GM12878 (cell line): ENCODE results near the gene WWTR1. TPM values are rescaled to one million over a fixed set of nuclear protein-coding genes. Genes with fewer than 3 reads are reported as not detected.

Source experiments
- ASH2L ChIP-seq: fragments of 300-600, 200-600 bp; sonication (generic); IDR thresholded peaks from 2 replicates; pipeline ENCODE4 v1.6.1; 2017; ENCODE audit warnings: low read depth, mild to moderate bottlenecking, borderline replicate concordance
- BCL11A ChIP-seq: IDR thresholded peaks from 2 replicates; pipeline ENCODE4 v1.6.1; 2011; ENCODE audit warnings: low read depth, low read length
- BHLHE40 ChIP-seq, 2 experiments: fragments of 450-650 bp in 1 of 2; IDR thresholded peaks; 2 replicates each; pipeline ENCODE4 v1.6.1; 2011 to 2017; ENCODE audit warnings: low read depth in 2 of 2, borderline replicate concordance in 1 of 2, improper control_type of control experiment in 1 of 2, low read length in 1 of 2, mild to moderate bottlenecking in 1 of 2
- CHD4 ChIP-seq: fragments of 200-600 bp; sonication (generic); IDR thresholded peaks from 2 replicates; pipeline ENCODE4 v1.6.1; 2016; ENCODE audit warnings: mild to moderate bottlenecking
- EED ChIP-seq: sonication (generic); IDR thresholded peaks from 2 replicates; pipeline ENCODE4 v1.6.1; 2016; ENCODE audit warnings: antibody characterized with exemption, low read depth
- ESRRA ChIP-seq: IDR thresholded peaks from 2 replicates; pipeline ENCODE4 v1.6.1; 2012; ENCODE audit warnings: mild to moderate bottlenecking, low read length, improper control_type of control experiment
- LARP7 ChIP-seq: fragments of 450-650 bp; IDR thresholded peaks from 2 replicates; pipeline ENCODE4 v1.6.1; 2017; ENCODE audit warnings: mild to moderate bottlenecking
- MEF2A ChIP-seq: IDR thresholded peaks from 2 replicates; pipeline ENCODE4 v1.6.1; 2011; ENCODE audit warnings: low read depth, mild to moderate bottlenecking, low read length, moderate library complexity; ENCODE audit not compliant: insufficient read depth
- MTA2 ChIP-seq: fragments of 450-650 bp; IDR thresholded peaks from 2 replicates; pipeline ENCODE4 v1.6.1; 2016; ENCODE audit warnings: low read depth, mild to moderate bottlenecking, moderate library complexity
- POLR2A ChIP-seq: IDR thresholded peaks from 2 replicates; pipeline ENCODE4 v1.6.1; 2011; ENCODE audit warnings: low read depth, mild to moderate bottlenecking, low read length
- RBBP5 ChIP-seq: fragments of 200-600 bp; sonication (generic); conservative IDR thresholded peaks from 2 replicates; pipeline ENCODE4 v1.6.1; 2016
- RELA ChIP-seq: fragments of 450-650 bp; IDR thresholded peaks from 2 replicates; pipeline ENCODE4 v1.8.0; 2014; ENCODE audit warnings: borderline replicate concordance; ENCODE audit not compliant: partially characterized antibody
- SMAD5 ChIP-seq: IDR thresholded peaks from 2 replicates; pipeline ENCODE4 v1.6.1; 2016; ENCODE audit warnings: antibody characterized with exemption, low read depth
- SMC3 ChIP-seq: IDR thresholded peaks from 2 replicates; pipeline ENCODE4 v1.6.1; 2011; ENCODE audit warnings: low read length, improper control_type of control experiment, borderline replicate concordance
- SUZ12 ChIP-seq: fragments of 200-600 bp; sonication (generic); IDR thresholded peaks from one replicate; pipeline ENCODE4 v1.6.1; 2018; ENCODE audit warnings: antibody characterized with exemption, mild to moderate bottlenecking; ENCODE audit not compliant: unreplicated experiment
- TARDBP ChIP-seq: IDR thresholded peaks from 2 replicates; pipeline ENCODE4 v1.6.1; 2016; ENCODE audit warnings: borderline replicate concordance
- ZNF622 ChIP-seq: fragments of 450-650 bp; IDR thresholded peaks from 2 replicates; pipeline ENCODE4 v1.6.1; 2017; ENCODE audit warnings: mild to moderate bottlenecking, inconsistent platforms
- polyA plus RNA-seq, 11 experiments: library from polyadenylated mRNA; depleted of rRNA in 4 of 11; unstranded in 6 of 11; stranded (reverse) in 5 of 11; fragments of >200 nt; fragmentation: Nextera tagmentation in 4 of 11; fragmentation: Illumina TruSeq in 1 of 11; extraction: Ambion mirVana in 4 of 11; extraction: Trizol in 1 of 11; gene quantifications; 1 replicate in 1 of 11; 2 replicates in 10 of 11; pipeline versions ENCODE4 v1.2.1 to v1.2.3, GENCODE V29; 2011 to 2016; ENCODE audit warnings: inconsistent platforms in 2 of 11, missing spikeins in 2 of 11, low read depth in 1 of 11
- total RNA-seq, 4 experiments: library from RNA; depleted of rRNA in 3 of 4; stranded (reverse); fragments of >200 nt in 3 of 4; fragmentation: Illumina TruSeq in 1 of 4; extraction: Trizol in 1 of 4; gene quantifications; 2 replicates each; pipeline versions ENCODE4 v1.2.1 to v1.2.3, GENCODE V29; 2013 to 2021
- TF ChIP-seq, protein P1 (sequence below): IDR thresholded peaks from 2 replicates; pipeline ENCODE4 v1.6.1; 2011; ENCODE audit warnings: low read depth, low read length, improper control_type of control experiment, borderline replicate concordance
- TF ChIP-seq, protein P2 (sequence below): IDR thresholded peaks from 2 replicates; pipeline ENCODE4 v1.6.1; 2011; ENCODE audit warnings: low read depth, mild to moderate bottlenecking, low read length, moderate library complexity, borderline replicate concordance; ENCODE audit errors: extremely low read depth
- TF ChIP-seq, protein P3 (sequence below): IDR thresholded peaks from 2 replicates; pipeline ENCODE4 v1.6.1; 2012; ENCODE audit warnings: mild to moderate bottlenecking, low read depth, low read length
- TF ChIP-seq, protein P4 (sequence below): fragments of 450-650 bp; formaldehyde crosslinking; IDR thresholded peaks from 2 replicates; pipeline ENCODE4 v1.5.0; 2022; ENCODE audit warnings: mild to moderate bottlenecking, missing genetic modification characterization
- TF ChIP-seq, protein P5 (sequence below): IDR thresholded peaks from 2 replicates; pipeline ENCODE4 v1.6.1; 2012; ENCODE audit warnings: low read depth, low read length, improper control_type of control experiment

The WWTR1 gene
- total and polyA plus RNA-seq, 10 of the 15 experiments (the other 5 are each of a cell fraction or from before 2014, with no cell fraction given): 2.5 to 18.5 (median 5.8) TPM

DNA sequence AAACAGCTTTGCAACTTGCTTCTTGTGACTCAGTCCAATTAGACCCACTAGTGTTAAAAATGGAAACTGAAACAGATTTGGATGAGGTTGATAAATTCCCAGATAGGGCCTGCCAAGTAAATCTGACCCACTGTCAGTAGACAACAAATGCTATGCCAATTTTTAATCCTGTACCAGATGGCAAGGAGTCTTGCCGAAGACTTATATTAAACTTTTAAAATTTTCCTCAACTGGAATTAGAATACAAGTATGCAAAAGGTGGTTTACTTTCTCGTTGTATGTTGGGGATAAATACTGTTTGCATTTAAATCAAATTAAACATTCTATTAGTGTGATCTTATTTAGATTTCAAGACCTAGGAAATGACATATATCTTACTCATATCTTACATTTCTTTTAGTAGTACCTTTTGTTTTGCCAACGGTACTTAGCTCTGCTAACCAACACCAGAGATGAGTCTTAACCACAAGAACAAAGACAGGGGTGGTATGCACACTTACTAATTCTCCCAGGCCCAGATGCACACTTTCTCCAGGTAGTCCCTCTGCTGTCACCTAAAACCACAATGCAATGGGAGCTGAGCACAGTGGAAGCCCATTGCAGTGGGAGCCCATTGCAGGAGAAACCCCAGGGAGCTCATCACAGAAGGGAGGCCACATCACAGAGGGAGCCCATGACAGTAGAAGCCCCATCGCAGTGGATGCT lies 77.8 kb downstream of the WWTR1 start (continued):
- TF ChIP-seq, protein P1, sequence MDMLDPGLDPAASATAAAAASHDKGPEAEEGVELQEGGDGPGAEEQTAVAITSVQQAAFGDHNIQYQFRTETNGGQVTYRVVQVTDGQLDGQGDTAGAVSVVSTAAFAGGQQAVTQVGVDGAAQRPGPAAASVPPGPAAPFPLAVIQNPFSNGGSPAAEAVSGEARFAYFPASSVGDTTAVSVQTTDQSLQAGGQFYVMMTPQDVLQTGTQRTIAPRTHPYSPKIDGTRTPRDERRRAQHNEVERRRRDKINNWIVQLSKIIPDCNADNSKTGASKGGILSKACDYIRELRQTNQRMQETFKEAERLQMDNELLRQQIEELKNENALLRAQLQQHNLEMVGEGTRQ: no peak
- TF ChIP-seq ZNF622: no peak
- TF ChIP-seq SUZ12: no peak
- TF ChIP-seq, protein P2, sequence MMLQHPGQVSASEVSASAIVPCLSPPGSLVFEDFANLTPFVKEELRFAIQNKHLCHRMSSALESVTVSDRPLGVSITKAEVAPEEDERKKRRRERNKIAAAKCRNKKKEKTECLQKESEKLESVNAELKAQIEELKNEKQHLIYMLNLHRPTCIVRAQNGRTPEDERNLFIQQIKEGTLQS: no peak
- peak; percentile 87 for TF ChIP-seq EED
- no peak for TF ChIP-seq CHD4
- TF ChIP-seq, protein P3, sequence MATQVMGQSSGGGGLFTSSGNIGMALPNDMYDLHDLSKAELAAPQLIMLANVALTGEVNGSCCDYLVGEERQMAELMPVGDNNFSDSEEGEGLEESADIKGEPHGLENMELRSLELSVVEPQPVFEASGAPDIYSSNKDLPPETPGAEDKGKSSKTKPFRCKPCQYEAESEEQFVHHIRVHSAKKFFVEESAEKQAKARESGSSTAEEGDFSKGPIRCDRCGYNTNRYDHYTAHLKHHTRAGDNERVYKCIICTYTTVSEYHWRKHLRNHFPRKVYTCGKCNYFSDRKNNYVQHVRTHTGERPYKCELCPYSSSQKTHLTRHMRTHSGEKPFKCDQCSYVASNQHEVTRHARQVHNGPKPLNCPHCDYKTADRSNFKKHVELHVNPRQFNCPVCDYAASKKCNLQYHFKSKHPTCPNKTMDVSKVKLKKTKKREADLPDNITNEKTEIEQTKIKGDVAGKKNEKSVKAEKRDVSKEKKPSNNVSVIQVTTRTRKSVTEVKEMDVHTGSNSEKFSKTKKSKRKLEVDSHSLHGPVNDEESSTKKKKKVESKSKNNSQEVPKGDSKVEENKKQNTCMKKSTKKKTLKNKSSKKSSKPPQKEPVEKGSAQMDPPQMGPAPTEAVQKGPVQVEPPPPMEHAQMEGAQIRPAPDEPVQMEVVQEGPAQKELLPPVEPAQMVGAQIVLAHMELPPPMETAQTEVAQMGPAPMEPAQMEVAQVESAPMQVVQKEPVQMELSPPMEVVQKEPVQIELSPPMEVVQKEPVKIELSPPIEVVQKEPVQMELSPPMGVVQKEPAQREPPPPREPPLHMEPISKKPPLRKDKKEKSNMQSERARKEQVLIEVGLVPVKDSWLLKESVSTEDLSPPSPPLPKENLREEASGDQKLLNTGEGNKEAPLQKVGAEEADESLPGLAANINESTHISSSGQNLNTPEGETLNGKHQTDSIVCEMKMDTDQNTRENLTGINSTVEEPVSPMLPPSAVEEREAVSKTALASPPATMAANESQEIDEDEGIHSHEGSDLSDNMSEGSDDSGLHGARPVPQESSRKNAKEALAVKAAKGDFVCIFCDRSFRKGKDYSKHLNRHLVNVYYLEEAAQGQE: no peak
- TF ChIP-seq, protein P4, sequence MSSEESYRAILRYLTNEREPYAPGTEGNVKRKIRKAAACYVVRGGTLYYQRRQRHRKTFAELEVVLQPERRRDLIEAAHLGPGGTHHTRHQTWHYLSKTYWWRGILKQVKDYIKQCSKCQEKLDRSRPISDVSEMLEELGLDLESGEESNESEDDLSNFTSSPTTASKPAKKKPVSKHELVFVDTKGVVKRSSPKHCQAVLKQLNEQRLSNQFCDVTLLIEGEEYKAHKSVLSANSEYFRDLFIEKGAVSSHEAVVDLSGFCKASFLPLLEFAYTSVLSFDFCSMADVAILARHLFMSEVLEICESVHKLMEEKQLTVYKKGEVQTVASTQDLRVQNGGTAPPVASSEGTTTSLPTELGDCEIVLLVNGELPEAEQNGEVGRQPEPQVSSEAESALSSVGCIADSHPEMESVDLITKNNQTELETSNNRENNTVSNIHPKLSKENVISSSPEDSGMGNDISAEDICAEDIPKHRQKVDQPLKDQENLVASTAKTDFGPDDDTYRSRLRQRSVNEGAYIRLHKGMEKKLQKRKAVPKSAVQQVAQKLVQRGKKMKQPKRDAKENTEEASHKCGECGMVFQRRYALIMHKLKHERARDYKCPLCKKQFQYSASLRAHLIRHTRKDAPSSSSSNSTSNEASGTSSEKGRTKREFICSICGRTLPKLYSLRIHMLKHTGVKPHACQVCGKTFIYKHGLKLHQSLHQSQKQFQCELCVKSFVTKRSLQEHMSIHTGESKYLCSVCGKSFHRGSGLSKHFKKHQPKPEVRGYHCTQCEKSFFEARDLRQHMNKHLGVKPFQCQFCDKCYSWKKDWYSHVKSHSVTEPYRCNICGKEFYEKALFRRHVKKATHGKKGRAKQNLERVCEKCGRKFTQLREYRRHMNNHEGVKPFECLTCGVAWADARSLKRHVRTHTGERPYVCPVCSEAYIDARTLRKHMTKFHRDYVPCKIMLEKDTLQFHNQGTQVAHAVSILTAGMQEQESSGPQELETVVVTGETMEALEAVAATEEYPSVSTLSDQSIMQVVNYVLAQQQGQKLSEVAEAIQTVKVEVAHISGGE (CRISPR knock-in tag): no peak
- peak; percentile 62 to 81; a peak in 3 of 4 replicates for TF ChIP-seq BHLHE40 (IDR thresholded peaks at IDR 0.05; ENCODE audit: borderline replicate concordance in 1 of 2, low read depth in 2 of 2, low read length in 1 of 2)
- peak; percentile 81 for TF ChIP-seq MTA2
- TF ChIP-seq RBBP5: no peak
- TF ChIP-seq, protein P5, sequence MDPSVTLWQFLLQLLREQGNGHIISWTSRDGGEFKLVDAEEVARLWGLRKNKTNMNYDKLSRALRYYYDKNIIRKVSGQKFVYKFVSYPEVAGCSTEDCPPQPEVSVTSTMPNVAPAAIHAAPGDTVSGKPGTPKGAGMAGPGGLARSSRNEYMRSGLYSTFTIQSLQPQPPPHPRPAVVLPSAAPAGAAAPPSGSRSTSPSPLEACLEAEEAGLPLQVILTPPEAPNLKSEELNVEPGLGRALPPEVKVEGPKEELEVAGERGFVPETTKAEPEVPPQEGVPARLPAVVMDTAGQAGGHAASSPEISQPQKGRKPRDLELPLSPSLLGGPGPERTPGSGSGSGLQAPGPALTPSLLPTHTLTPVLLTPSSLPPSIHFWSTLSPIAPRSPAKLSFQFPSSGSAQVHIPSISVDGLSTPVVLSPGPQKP: no peak
- no peak for TF ChIP-seq POLR2A
- TF ChIP-seq RELA: no peak
- TF ChIP-seq TARDBP: no peak
- TF ChIP-seq SMC3: no peak
- peak; percentile 65 for TF ChIP-seq BCL11A
- TF ChIP-seq MEF2A: 0 out of 2 replicates have a peak, but pooled peaks have one; percentile 30
- TF ChIP-seq SMAD5: no peak
- TF ChIP-seq ESRRA: no peak
- TF ChIP-seq LARP7: no peak
- TF ChIP-seq ASH2L: no peak
